NCI-H1930 (cell line): Measurements from ENCODE around the gene IPO11.
A peak's percentile ranks its signal among the peaks of the same experiment; 100 is the strongest.

Experiments
- DNase-seq, 2 experiments: peaks; one replicate each; lab custom pipeline; 2025; lab: John Stamatoyannopoulos, UW

IPO11 gene

GRCh38 chr5:62412549-62413329, at the start of gene IPO11:
Gene IPO11, plus strand, starts transcription at chr5:62412763. Its CDS starts 24,517 bp downstream, at chr5:62437280.
- DNase-seq, result peak; percentile 95 to 96

GRCh38 chr5:62369039-62369438, 43.5 kb upstream of the IPO11 start:
- no peak for DNase-seq

- DNase-seq, result no peak
Observed at GRCh38 chr5:62371409-62371808, 41.2 kb upstream of the IPO11 start.

GRCh38 chr5:62372600-62372999, 40.0 kb upstream of the IPO11 start:
- no peak for DNase-seq

- no peak for DNase-seq
Observed at GRCh38 chr5:62373382-62373781, 39.2 kb upstream of the IPO11 start.

- no peak for DNase-seq
Observed at GRCh38 chr5:62374090-62374489, 38.5 kb upstream of the IPO11 start.

GRCh38 chr5:62375627-62376026, 36.9 kb upstream of the IPO11 start:
- no peak for DNase-seq

GRCh38 chr5:62376064-62376463, 36.5 kb upstream of the IPO11 start:
- no peak for DNase-seq

- no peak for DNase-seq
Observed at GRCh38 chr5:62385131-62385530, 27.4 kb upstream of the IPO11 start.

GRCh38 chr5:62385816-62386400, 26.7 kb upstream of the IPO11 start:
- DNase-seq, result no peak

GRCh38 chr5:62386824-62387223, 25.7 kb upstream of the IPO11 start:
- DNase-seq, result no peak

GRCh38 chr5:62395210-62395950, 17.2 kb upstream of the IPO11 start:
- DNase-seq, result no peak

- peak; percentile 80 to 88 for DNase-seq
Observed at GRCh38 chr5:62403411-62404250, 8.9 kb upstream of the IPO11 start, which contains the start of gene DIMT1. Gene DIMT1, minus strand, starts transcription at chr5:62403905. Its CDS starts 133 bp downstream, at chr5:62403772.

GRCh38 chr5:62413711-62414110, 1.1 kb downstream of the IPO11 start:
- no peak for DNase-seq

- DNase-seq, result no peak
Observed at GRCh38 chr5:62418462-62419076, 6.0 kb downstream of the IPO11 start.

- no peak for DNase-seq
Observed at GRCh38 chr5:62419609-62420008, 7.0 kb downstream of the IPO11 start.

- DNase-seq, result no peak
Observed at GRCh38 chr5:62421414-62421813, 8.9 kb downstream of the IPO11 start.

GRCh38 chr5:62424763-62425162, 12.2 kb downstream of the IPO11 start:
- DNase-seq, result no peak

GRCh38 chr5:62431735-62432620, 19.4 kb downstream of the IPO11 start:
- no peak for DNase-seq

GRCh38 chr5:62432621-62433064, 20.1 kb downstream of the IPO11 start:
- no peak for DNase-seq
